HCT116 (cell line): Measurements from ENCODE around the gene PHF20. TPM values are rescaled to one million over a fixed set of nuclear protein-coding genes. Genes with fewer than 3 reads are reported as not detected.
"Not testable (repeated sequence)": the region's sequence is repeated elsewhere in the genome, so short reads cannot be mapped to it uniquely, and the experiment has no call there.

Experiments
- ATAC-seq: fragments of 200-7000 bp; cut with Tn5 transposase; 2 replicates; pipeline ENCODE4 v1.9.1; 2020; ENCODE audit warnings: mild to moderate bottlenecking, moderate library complexity
- BruUV-seq: library from RNA; stranded (reverse); fragments of 400-500 nt; replicated peaks from 2 replicates; lab custom pipeline; 2021; lab: Mats Ljungman, UMichigan
- CTCF ChIA-PET: fragments of 300-600 bp; sonication (Branson Sonifier 250); formaldehyde crosslinking; loops from one replicate; lab custom pipeline; 2021; ENCODE audit warnings: antibody characterized with exemption; lab: Charles Lee
- POLR2A ChIA-PET: fragments of 300-600, 350-600 bp; sonication (Branson Sonifier 250); formaldehyde crosslinking; loops from one replicate; lab custom pipeline; 2021; ENCODE audit warnings: antibody characterized with exemption; lab: Charles Lee
- RAD21 ChIA-PET, 2 experiments: fragments of 300-600 bp; sonication (Branson Sonifier 250); formaldehyde crosslinking; loops; one replicate each; lab custom pipeline; 2023; ENCODE audit warnings: low total read pairs in 2 of 2; ENCODE audit not compliant: uncharacterized antibody in 2 of 2, unreplicated experiment in 2 of 2, low non-redundant PET in 1 of 2; lab: Charles Lee
- DNase-seq: peaks from one replicate; pipeline ENCODE4 v3.0.0-alpha.2; 2010; ENCODE audit warnings: low read depth, low spot score
- H2AFZ ChIP-seq: fragments of 200-600 bp; shearing (Covaris generic), sonication (generic); 2 replicates; pipeline ENCODE4 v1.6.1; 2017; ENCODE audit warnings: low read depth, mixed run types, mixed read lengths, antibody characterized with exemption, low read length; ENCODE audit not compliant: poor library complexity, severe bottlenecking
- H3K27ac ChIP-seq: 2 replicates; pipeline ENCODE4 v1.5.1; 2012; ENCODE audit warnings: low read depth, low read length
- H3K27me3 ChIP-seq: fragments of 200-600 bp; sonication (generic); 2 replicates; pipeline ENCODE4 v1.6.1; 2016; ENCODE audit warnings: mixed run types, low read length, mixed read lengths; ENCODE audit not compliant: insufficient read depth
- H3K36me3 ChIP-seq, 2 experiments: fragments of 200-500 bp in 1 of 2; fragments of 200-600 bp in 1 of 2; sonication (Bioruptor generic) in 1 of 2; sonication (generic) in 1 of 2; 2 replicates each; pipeline versions ENCODE4 v1.5.1 to v1.6.1; 2014 to 2016; ENCODE audit warnings: low read length in 2 of 2, inconsistent platforms in 1 of 2, mixed read lengths in 1 of 2, mixed run types in 1 of 2; ENCODE audit not compliant: insufficient read depth in 2 of 2, control insufficient read depth in 1 of 2
- H3K4me1 ChIP-seq, 2 experiments: fragments of 200-600 bp in 1 of 2; sonication (generic) in 1 of 2; 2 replicates each; pipeline versions ENCODE4 v1.5.1 to v1.6.1; 2012 to 2017; ENCODE audit warnings: low read length in 2 of 2, inconsistent platforms in 1 of 2, mild to moderate bottlenecking in 1 of 2, mixed read lengths in 1 of 2, mixed run types in 1 of 2, moderate library complexity in 1 of 2; ENCODE audit not compliant: insufficient read depth in 2 of 2, control insufficient read depth in 1 of 2
- H3K4me2 ChIP-seq: fragments of 200-600 bp; sonication (generic); 2 replicates; pipeline ENCODE4 v1.6.1; 2017; ENCODE audit warnings: mixed run types, low read length, mixed read lengths
- H3K4me3 ChIP-seq, 2 experiments: fragments of 200-600 bp in 1 of 2; sonication (generic) in 1 of 2; replicated peaks in 1 of 2; 2 replicates each; pipeline ENCODE4 v1.5.1; 2011 to 2016; ENCODE audit warnings: low read length in 2 of 2, control low read depth in 1 of 2, low read depth in 1 of 2, mild to moderate bottlenecking in 1 of 2, mixed read lengths in 1 of 2, mixed run types in 1 of 2
- H3K79me2 ChIP-seq: fragments of 200-600 bp; sonication (generic); 2 replicates; pipeline ENCODE4 v1.6.1; 2017; ENCODE audit warnings: mild to moderate bottlenecking, mixed run types, low read length, moderate library complexity, mixed read lengths; ENCODE audit not compliant: insufficient read depth
- H3K9ac ChIP-seq: fragments of 200-600 bp; sonication (generic); 2 replicates; pipeline ENCODE4 v1.6.1; 2016; ENCODE audit warnings: low read length, mixed read lengths
- H3K9me2 ChIP-seq: fragments of 200-600 bp; sonication (generic), shearing (Covaris generic); 2 replicates; pipeline ENCODE4 v1.6.1; 2017; ENCODE audit warnings: mixed run types, mild to moderate bottlenecking, moderate library complexity; ENCODE audit not compliant: insufficient read depth
- H3K9me3 ChIP-seq, 2 experiments: fragments of 200-500 bp in 1 of 2; fragments of 200-600 bp in 1 of 2; sonication (Bioruptor generic) in 1 of 2; sonication (generic) in 1 of 2; 2 replicates each; pipeline ENCODE4 v1.6.1; 2014 to 2017; ENCODE audit warnings: low read length in 2 of 2, mixed read lengths in 2 of 2, inconsistent platforms in 1 of 2, low read depth in 1 of 2, mild to moderate bottlenecking in 1 of 2, mixed run types in 1 of 2, moderate library complexity in 1 of 2; ENCODE audit not compliant: control insufficient read depth in 1 of 2, insufficient read depth in 1 of 2
- H4K20me1 ChIP-seq: fragments of 200-600 bp; sonication (generic), shearing (Covaris generic); 2 replicates; pipeline ENCODE4 v1.6.1; 2017; ENCODE audit warnings: mixed run types, mild to moderate bottlenecking, moderate library complexity; ENCODE audit not compliant: insufficient read depth
- EZH2phosphoT487 ChIP-seq: fragments of 200-600 bp; IDR thresholded peaks from 2 replicates; pipeline ENCODE4 v1.6.1; 2018; ENCODE audit warnings: antibody characterized with exemption, borderline replicate concordance
- POLR2AphosphoS5 ChIP-seq: IDR thresholded peaks from 2 replicates; pipeline ENCODE4 v1.6.1; 2011; ENCODE audit warnings: mild to moderate bottlenecking, low read depth, low read length, moderate library complexity
- RAD21 ChIP-seq: IDR thresholded peaks from 2 replicates; pipeline ENCODE4 v1.6.1; 2012; ENCODE audit warnings: low read depth, mild to moderate bottlenecking
- SP1 ChIP-seq: IDR thresholded peaks from 2 replicates; pipeline ENCODE4 v1.6.1; 2012; ENCODE audit warnings: low read depth
- SRF ChIP-seq: IDR thresholded peaks from 2 replicates; pipeline ENCODE4 v1.6.1; 2012; ENCODE audit warnings: low read depth
- ZFX ChIP-seq: fragments of 450-650 bp; IDR thresholded peaks from 2 replicates; pipeline ENCODE4 v1.6.1; 2017
- intact Hi-C: fragments of 100-400 bp; cut with micrococcal nuclease; formaldehyde crosslinking; loops from 2 replicates; pipeline ENCODE4 v1.10.0; 2022
- total RNA-seq: library from RNA; stranded (reverse); gene quantifications from one replicate; pipeline ENCODE4 v1.2.1, GENCODE V29; 2021; ENCODE audit not compliant: unreplicated experiment
- TF ChIP-seq, protein P1 (sequence below): IDR thresholded peaks from 2 replicates; pipeline ENCODE4 v1.6.1; 2012; ENCODE audit warnings: low read depth
- TF ChIP-seq, protein P2 (sequence below): IDR thresholded peaks from 2 replicates; pipeline ENCODE4 v1.6.1; 2012

The PHF20 gene
- total RNA-seq, 1 experiment from 2014 or later: 40.8 TPM

DNA sequence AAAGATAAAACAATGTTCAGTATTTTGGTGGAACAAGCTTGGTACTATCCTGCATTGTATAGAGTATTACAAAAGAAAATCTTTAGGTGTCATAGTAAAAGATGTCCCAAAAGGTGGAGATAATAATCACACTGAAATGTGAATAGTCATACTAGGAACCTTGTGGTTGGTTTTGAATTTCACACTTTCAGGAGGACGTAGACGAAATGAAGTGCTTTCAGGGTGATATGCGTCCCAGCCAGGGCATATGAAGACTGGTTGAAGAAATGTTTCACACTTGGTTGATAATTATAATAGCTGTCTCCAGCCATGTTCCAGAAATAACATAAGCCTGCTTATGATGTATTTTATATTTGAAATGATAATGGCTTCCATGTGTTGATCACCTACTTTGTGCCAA is 122.1 kb downstream of the PHF20 start:
- H3K79me2 ChIP-seq: no peaks in the 10 kb centered on the region
- no peaks in the 10 kb centered on the region for H3K9me2 ChIP-seq
- no peak overlapping the region for H2AFZ ChIP-seq
- no peaks in the 10 kb centered on the region for H3K9me3 ChIP-seq
- ATAC-seq: no peak
- no peak overlapping the region for H3K4me2 ChIP-seq
- no peaks in the 10 kb centered on the region for H3K36me3 ChIP-seq
- ChIA-PET CTCF (interaction anchor here (1.1 kb wide), 1 partner anchor 10 kb away, joined by 3 read pairs; no protein-coding TSS in a partner anchor), POLR2A (interaction anchor here (2.0 kb wide), 1 partner anchor 151 kb away, joined by 5 read pairs; the partner anchor contains the start of gene RBM39), RAD21 (interaction anchor here in 1 of 2 experiments (0.5 kb wide), 1 partner anchor 29 kb away, joined by 3 read pairs; no protein-coding TSS in a partner anchor)
- H3K27me3 ChIP-seq: no peaks in the 10 kb centered on the region
- intact Hi-C loops: no loop called here
- no TSS peak for BruUV-seq
- DNase-seq: no peak
- H3K9ac ChIP-seq: no peak overlapping the region
- H3K27ac ChIP-seq: no peak overlapping the region
- no peaks in the 10 kb centered on the region for H4K20me1 ChIP-seq
- no peaks in the 10 kb centered on the region for H3K4me1 ChIP-seq
- TF ChIP-seq ZFX: no peak
- TF ChIP-seq SRF: no peak
- TF ChIP-seq SP1: no peak
- TF ChIP-seq, protein P1, sequence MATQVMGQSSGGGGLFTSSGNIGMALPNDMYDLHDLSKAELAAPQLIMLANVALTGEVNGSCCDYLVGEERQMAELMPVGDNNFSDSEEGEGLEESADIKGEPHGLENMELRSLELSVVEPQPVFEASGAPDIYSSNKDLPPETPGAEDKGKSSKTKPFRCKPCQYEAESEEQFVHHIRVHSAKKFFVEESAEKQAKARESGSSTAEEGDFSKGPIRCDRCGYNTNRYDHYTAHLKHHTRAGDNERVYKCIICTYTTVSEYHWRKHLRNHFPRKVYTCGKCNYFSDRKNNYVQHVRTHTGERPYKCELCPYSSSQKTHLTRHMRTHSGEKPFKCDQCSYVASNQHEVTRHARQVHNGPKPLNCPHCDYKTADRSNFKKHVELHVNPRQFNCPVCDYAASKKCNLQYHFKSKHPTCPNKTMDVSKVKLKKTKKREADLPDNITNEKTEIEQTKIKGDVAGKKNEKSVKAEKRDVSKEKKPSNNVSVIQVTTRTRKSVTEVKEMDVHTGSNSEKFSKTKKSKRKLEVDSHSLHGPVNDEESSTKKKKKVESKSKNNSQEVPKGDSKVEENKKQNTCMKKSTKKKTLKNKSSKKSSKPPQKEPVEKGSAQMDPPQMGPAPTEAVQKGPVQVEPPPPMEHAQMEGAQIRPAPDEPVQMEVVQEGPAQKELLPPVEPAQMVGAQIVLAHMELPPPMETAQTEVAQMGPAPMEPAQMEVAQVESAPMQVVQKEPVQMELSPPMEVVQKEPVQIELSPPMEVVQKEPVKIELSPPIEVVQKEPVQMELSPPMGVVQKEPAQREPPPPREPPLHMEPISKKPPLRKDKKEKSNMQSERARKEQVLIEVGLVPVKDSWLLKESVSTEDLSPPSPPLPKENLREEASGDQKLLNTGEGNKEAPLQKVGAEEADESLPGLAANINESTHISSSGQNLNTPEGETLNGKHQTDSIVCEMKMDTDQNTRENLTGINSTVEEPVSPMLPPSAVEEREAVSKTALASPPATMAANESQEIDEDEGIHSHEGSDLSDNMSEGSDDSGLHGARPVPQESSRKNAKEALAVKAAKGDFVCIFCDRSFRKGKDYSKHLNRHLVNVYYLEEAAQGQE: no peak
- no peak for TF ChIP-seq EZH2phosphoT487
- TF ChIP-seq RAD21: no peak
- TF ChIP-seq, protein P2, sequence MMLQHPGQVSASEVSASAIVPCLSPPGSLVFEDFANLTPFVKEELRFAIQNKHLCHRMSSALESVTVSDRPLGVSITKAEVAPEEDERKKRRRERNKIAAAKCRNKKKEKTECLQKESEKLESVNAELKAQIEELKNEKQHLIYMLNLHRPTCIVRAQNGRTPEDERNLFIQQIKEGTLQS: no peak
- no peak for TF ChIP-seq POLR2AphosphoS5
- no peak overlapping the region for H3K4me3 ChIP-seq

DNA sequence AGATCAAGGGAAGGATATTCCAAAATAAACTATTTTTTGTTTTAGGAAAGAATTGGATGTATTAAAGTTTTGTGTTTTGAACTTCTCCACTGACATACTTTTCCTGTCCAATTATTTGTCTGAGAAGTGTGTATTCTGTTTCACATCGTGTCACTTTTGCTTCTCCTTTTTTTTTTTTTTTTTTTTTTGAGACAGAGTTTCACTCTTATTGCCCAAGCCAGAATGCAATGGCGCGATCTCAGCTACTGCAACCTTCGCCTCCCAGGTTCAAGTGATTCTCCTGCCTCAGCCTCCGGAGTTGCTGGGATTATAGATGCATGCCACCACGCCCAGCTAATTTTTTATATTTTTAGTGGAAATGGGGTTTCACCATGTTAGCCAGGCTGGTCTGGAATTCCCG is 123.7 kb downstream of the PHF20 start:
- CTCF ChIA-PET, RAD21 ChIA-PET: not testable (repeated sequence)
- POLR2A ChIA-PET: interaction anchor here (0.6 kb wide), 1 partner anchor 376 kb away, joined by 3 read pairs; no protein-coding TSS in a partner anchor

More for the DNA sequence above, 123.7 kb downstream of the PHF20 start:
- H3K4me2 ChIP-seq, H3K79me2 ChIP-seq, H3K36me3 ChIP-seq, H3K9me2 ChIP-seq, H3K4me1 ChIP-seq, ATAC-seq, H3K4me3 ChIP-seq, H3K27ac ChIP-seq, H3K9me3 ChIP-seq, intact Hi-C loops, H3K9ac ChIP-seq, H2AFZ ChIP-seq, H3K27me3 ChIP-seq, BruUV-seq, H4K20me1 ChIP-seq, DNase-seq: not testable (repeated sequence)
